Urinary bladder (tissue), 4 donors: ENCODE measurements around the gene VPS8. TPM values are rescaled to one million over a fixed set of nuclear protein-coding genes. Genes with fewer than 3 reads are reported as not detected.
"Not testable (repeated sequence)": the region's sequence is repeated elsewhere in the genome, so short reads cannot be mapped to it uniquely, and the experiment has no call there.

Experiments
- DNase-seq: peaks from one replicate; pipeline ENCODE4 v3.0.0-alpha.2; 2015; ENCODE audit errors: extremely low spot score
- H3K27ac ChIP-seq: one replicate; pipeline ENCODE4 v1.5.1; 2013; ENCODE audit warnings: low read depth, mild to moderate bottlenecking, moderate library complexity
- H3K36me3 ChIP-seq: one replicate; pipeline ENCODE4 v1.6.1; 2013; ENCODE audit warnings: mild to moderate bottlenecking, moderate library complexity; ENCODE audit not compliant: insufficient read depth
- H3K4me1 ChIP-seq: one replicate; pipeline ENCODE4 v1.6.1; 2013; ENCODE audit warnings: mild to moderate bottlenecking, moderate library complexity; ENCODE audit not compliant: insufficient read depth
- H3K4me3 ChIP-seq: one replicate; pipeline ENCODE4 v1.5.1; 2013; ENCODE audit warnings: low read depth, low read length
- WGBS: extraction: QIAGEN DNeasy Blood & Tissue Kit; methylation state at CpG from one replicate; pipeline ENCODE4 v1.1.7; 2013; 5-methylcytosine and 5-hydroxymethylcytosine counted together
- polyA plus RNA-seq: library from polyadenylated mRNA; stranded (reverse); fragments of 200-250 nt; gene quantifications from one replicate; pipeline ENCODE4 v1.2.3, GENCODE V29; 2013
- total RNA-seq: library from RNA; depleted of rRNA; stranded (reverse); fragments of >200 nt; gene quantifications from one replicate; pipeline ENCODE4 v1.2.3, GENCODE V29; 2014
- donor health status: healthy with polysubstance abuse.
- donor health status: healthy.

The VPS8 gene
- total and polyA plus RNA-seq, 2 donors: 14.0 to 200 TPM

DNA sequence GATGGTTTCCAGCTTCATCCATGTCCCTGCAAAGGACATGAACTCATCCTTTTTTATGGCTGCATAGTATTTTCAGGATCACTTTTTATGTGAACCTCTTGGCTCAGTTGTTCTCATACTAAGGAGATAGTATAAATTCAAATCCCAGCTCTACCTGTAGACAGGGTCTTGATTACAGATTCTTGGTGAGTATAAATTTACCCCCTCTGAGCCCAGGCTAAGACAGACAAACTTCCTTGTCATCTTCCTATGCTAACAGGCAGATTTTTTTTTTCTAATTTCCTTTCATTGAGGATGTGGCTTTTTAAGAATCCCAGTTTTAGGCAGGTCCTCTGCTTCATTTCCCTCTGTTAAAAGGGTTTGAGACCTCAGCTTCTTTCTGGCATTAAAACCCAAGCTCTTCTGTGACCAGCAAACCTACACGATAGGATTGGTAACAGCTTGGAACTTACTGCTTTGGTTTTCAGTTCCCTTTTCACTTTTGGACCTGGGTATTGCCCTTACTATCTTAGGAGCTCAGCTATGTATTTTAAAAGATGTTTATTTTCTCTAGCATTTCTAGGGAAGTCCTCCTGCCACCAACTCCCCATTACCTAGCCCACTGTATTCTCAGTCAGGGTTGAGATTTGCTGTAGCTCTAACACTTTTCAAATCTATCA, 72.5 kb downstream of the VPS8 start:
- Histone ChIP-seq H3K4me1 (no peaks in the 10 kb centered on the region), H3K27ac (no peak overlapping the region), H3K36me3 (peaks cover under 1% of the 10 kb centered on the region), H3K4me3 (no peak overlapping the region)
- no peak for DNase-seq
- 94% methylated on average over 1 of the region's 1 CpG for WGBS

- H3K4me1 ChIP-seq: no peaks in the 10 kb centered on the region
- H3K36me3 ChIP-seq: no peaks in the 10 kb centered on the region
- H3K27ac ChIP-seq: no peak overlapping the region
- WGBS: 80% methylated on average over 4 of the region's 4 CpGs
- no peak for DNase-seq
- no peak overlapping the region for H3K4me3 ChIP-seq
These were observed 73.1 kb downstream of the VPS8 start for GRCh38 chr3:184885112-184885511.

- Histone ChIP-seq H3K4me1 (no peaks in the 10 kb centered on the region), H3K27ac (no peak overlapping the region), H3K4me3 (no peak overlapping the region), H3K36me3 (no peaks in the 10 kb centered on the region)
- 94% methylated on average over 2 of the region's 2 CpGs for WGBS
- DNase-seq: no peak
These were observed 75.6 kb downstream of the VPS8 start for GRCh38 chr3:184887574-184887973.

GRCh38 chr3:184889312-184889904, 77.4 kb downstream of the VPS8 start:
- no peak for DNase-seq
- Histone ChIP-seq H3K36me3 (no peaks in the 10 kb centered on the region), H3K27ac (no peak overlapping the region), H3K4me1 (no peaks in the 10 kb centered on the region), H3K4me3 (no peak overlapping the region)
- WGBS: 84% methylated on average over 6 of the region's 6 CpGs

GRCh38 chr3:184894051-184894450, 82.1 kb downstream of the VPS8 start:
- H3K4me1 ChIP-seq: no peaks in the 10 kb centered on the region
- WGBS: 96% methylated on average over 1 of the region's 1 CpG
- no peak for DNase-seq

GRCh38 chr3:184895350-184895749, 83.4 kb downstream of the VPS8 start:
- Histone ChIP-seq H3K27ac (no peak overlapping the region), H3K4me3 (no peak overlapping the region), H3K4me1 (no peaks in the 10 kb centered on the region), H3K36me3 (no peaks in the 10 kb centered on the region)
- WGBS: 94% methylated on average over 4 of the region's 4 CpGs
- no peak for DNase-seq

More at GRCh38 chr3:184894051-184894450, 82.1 kb downstream of the VPS8 start:
- no peaks in the 10 kb centered on the region for H3K36me3 ChIP-seq
- no peak overlapping the region for H3K27ac ChIP-seq
- H3K4me3 ChIP-seq: no peak overlapping the region

DNA sequence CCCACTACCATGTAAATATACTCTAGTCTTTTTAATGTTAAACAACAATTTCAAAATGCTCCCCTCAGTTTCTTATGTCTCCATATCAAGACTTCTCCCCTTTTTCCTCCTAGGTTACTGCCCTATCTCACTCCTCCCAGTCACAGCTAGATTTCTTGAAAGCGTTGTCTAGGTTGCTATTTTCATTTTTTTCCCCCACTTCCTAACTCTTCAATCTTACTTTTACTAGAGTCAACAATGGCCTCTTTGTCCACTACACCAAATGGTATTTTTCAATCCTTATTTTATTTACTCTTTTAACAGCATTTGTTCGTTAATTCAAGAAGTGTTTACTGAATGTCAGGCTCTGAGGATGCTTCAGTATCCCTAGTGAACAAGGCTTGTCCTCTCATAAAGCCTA, 84.4 kb downstream of the VPS8 start:
- no peak for DNase-seq
- H3K27ac ChIP-seq: no peak overlapping the region
- H3K36me3 ChIP-seq: no peaks in the 10 kb centered on the region
- 86% methylated on average over 2 of the region's 2 CpGs for WGBS
- no peak overlapping the region for H3K4me3 ChIP-seq
- H3K4me1 ChIP-seq: no peaks in the 10 kb centered on the region

GRCh38 chr3:184899953-184900595, 88.1 kb downstream of the VPS8 start:
- no peak for DNase-seq
- WGBS: 80% methylated on average over 5 of the region's 5 CpGs
- Histone ChIP-seq H3K27ac (no peak overlapping the region), H3K36me3 (no peaks in the 10 kb centered on the region), H3K4me3 (no peak overlapping the region), H3K4me1 (no peaks in the 10 kb centered on the region)

DNA sequence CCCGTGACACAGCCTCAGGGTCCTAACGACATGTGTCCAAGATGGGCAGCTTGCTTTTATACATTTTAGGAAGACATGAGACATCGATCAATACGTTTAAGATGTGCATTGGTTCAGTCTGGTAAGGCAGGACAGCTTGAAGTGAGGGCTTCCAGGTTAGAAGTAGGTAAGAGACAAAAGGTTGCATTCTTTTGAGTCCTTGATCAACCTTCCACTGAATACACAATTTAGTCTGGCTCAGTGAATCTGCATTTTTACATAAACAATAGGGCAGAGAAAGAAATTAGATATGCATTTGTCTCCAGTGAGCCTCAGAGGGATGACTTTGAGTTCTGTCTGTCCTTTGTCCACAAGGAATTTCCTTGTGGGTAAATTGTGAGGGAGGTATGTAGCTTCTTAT, 95.1 kb downstream of the VPS8 start:
- DNase-seq, H3K36me3 ChIP-seq, H3K4me3 ChIP-seq, H3K4me1 ChIP-seq, H3K27ac ChIP-seq: not testable (repeated sequence)
- 95% methylated on average over 4 of the region's 4 CpGs for WGBS

DNA sequence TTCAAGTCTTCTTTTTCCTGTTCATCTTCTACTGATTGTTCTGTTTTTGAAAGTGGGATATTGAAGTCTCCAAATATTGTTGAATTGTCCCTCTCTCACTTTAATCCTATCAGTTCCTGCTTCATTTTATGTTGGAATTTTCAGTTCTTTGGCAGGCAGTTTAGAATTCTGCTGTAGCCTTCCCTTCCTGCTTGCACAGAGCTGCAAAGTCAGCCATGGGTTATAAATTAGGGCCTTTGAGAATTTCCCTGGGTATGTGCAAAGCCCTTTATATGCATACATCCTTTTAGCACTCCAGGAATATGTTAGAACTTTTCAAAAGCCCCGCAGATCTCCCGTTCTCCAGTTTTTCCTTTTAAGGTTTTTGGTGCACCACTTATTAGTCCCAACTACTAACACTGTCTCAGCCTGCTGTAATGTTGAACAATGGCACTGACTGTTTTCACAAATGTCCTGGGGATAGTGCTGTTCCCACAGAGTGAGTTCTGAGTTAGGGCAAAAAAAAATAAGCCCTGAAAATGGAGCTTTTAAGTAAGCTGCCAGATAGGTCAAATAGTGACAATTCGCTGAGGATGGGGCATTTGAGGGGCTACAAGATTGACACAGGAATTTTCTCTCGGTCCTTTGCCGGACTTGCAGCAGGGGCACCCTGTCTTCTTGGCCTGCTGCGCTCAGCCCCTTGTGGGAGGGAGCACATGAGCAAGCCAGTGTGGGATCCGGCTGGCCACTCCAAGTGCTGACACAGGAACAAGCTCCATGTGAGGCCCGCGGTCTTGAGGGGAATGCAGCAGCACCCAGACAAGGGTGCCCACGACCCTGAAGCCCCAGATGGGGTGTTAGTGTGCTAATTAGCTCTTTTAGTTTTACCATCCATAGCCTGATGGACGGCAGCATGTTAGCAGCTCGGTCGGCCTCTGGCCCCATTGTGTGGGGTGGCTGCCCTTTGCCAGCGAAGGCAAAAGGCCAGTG, 96.0 kb downstream of the VPS8 start:
- H3K4me1 ChIP-seq: no peaks in the 10 kb centered on the region
- no peaks in the 10 kb centered on the region for H3K36me3 ChIP-seq
- WGBS: 84% methylated on average over 14 of the region's 14 CpGs
- no peak for DNase-seq
- no peak overlapping the region for H3K4me3 ChIP-seq
- H3K27ac ChIP-seq: no peak overlapping the region

- Histone ChIP-seq H3K27ac (no peak overlapping the region), H3K4me1 (no peaks in the 10 kb centered on the region), H3K4me3 (no peak overlapping the region), H3K36me3 (no peaks in the 10 kb centered on the region)
- DNase-seq: no peak
- 87% methylated on average over 4 of the region's 4 CpGs for WGBS
These were observed 96.9 kb downstream of the VPS8 start for GRCh38 chr3:184908859-184909258.

- Histone ChIP-seq H3K4me1 (no peaks in the 10 kb centered on the region), H3K27ac (peak overlapping the region; percentile 61), H3K4me3 (no peak overlapping the region), H3K36me3 (no peaks in the 10 kb centered on the region)
- DNase-seq: no peak
- 91% methylated on average over 6 of the region's 6 CpGs for WGBS
These were observed 98.7 kb downstream of the VPS8 start for GRCh38 chr3:184910664-184911063.

DNA sequence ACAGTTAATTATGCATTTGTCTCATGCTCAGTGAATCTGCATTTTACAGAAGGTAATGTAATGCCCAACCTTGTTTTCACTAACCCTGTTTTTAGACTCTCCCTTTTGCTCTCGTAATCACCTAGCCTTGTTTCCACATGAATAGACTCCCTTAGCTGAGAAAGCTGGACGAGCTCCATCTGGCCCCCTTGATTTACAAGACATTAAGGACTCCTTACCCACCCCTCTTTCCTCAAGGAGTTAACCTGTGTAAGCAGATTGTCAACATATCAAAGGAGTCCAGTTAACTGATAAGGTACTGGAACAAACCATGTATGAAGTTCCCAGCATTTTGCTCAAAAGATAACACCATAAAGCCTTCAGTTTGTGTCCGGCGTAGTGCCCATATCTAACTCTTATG, 99.6 kb downstream of the VPS8 start:
- Histone ChIP-seq H3K36me3 (no peaks in the 10 kb centered on the region), H3K4me3 (no peak overlapping the region), H3K4me1 (no peaks in the 10 kb centered on the region), H3K27ac (no peak overlapping the region)
- DNase-seq: no peak
- WGBS: 68% methylated on average over 4 of the region's 4 CpGs
